Anterior cingulate cortex (tissue), 58 donors: ENCODE results near the gene PRPF40B.
"Not testable (repeated sequence)": the region's sequence is repeated elsewhere in the genome, so short reads cannot be mapped to it uniquely, and the experiment has no call there.

ENCODE experiments used
- DNase-seq, 58 donors: peaks; one replicate each; lab custom pipeline; 2025; lab: John Stamatoyannopoulos, UW

The PRPF40B gene

DNA sequence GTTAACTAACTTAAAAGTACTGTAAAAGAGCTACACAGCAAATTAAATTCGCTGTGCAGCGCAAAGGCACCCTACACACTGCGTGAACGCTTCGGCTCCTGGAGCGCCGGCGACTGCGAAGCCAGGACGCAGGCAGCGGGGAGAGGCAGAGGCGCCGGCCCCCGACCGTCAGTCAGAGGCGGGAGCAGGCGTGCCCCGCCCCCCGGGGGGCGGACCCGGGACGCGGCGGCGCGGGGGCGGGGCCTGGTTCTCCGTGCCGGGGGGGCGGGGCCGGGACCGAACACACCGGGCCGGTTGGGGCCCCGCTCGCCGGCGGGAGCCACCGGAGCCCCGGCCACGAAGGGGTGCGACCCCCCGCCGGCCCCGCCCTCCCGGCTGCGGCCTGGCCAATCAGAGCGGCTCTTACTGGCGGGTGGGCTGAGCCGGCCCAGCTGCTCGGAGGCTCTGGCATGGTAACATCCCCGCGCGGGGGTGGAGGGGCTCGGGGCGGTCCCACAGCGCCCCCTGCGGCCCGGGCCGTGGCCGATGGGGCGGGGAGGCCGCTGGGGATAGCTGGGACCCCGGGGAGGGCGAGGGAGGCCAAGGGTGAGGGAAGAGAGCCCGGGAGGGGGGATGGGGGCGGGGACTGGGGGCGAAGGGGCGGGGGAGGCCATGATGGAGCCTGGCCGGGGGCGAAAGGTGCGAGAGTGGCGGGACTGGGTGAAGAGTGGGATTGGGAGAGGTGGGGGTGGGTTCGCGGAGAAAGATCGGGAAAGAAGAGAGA lies at the start of gene PRPF40B:
Gene PRPF40B, plus strand, starts transcription at position 420 of the 763 bp plus-strand sequence. Its CDS starts 30 bp downstream, at position 450.
- DNase-seq: peak in 56 of 58 donors; percentile 35 to 96 (median 84)

DNA sequence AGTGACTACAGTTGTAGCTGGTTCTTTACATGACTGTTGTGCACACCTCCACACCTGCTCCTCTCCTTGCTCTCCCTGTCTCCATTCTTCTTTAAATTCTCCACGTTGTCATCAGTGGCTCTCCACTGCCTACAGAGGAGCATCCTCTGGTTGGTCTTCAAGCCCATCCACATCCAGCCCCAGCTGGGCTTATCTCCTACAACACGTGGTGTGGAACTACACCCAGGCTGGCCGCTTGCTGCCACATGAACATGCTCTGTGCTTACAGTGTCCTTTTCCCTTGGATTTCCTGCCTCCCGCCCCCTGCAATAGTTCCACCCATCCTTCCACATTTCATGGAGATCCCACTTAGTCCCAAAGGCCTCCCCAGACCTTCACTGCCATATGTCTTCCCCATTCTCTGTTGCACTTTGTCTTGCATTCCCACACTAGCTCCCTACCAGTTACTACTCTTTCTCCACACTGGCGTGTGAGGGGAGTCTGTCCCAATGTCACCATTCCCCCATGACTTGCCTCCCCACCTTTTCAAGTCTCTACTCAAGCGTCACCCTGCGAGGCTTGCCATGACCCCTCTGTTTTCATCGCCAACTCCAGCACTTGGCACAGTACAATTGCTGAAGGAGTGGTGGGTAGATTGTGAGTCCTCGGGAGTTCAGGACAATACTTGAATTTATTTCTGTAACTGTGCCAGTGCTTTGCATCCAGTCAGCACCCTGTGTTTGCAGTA lies 45.6 kb upstream of the PRPF40B start:
- DNase-seq: no peak

DNA sequence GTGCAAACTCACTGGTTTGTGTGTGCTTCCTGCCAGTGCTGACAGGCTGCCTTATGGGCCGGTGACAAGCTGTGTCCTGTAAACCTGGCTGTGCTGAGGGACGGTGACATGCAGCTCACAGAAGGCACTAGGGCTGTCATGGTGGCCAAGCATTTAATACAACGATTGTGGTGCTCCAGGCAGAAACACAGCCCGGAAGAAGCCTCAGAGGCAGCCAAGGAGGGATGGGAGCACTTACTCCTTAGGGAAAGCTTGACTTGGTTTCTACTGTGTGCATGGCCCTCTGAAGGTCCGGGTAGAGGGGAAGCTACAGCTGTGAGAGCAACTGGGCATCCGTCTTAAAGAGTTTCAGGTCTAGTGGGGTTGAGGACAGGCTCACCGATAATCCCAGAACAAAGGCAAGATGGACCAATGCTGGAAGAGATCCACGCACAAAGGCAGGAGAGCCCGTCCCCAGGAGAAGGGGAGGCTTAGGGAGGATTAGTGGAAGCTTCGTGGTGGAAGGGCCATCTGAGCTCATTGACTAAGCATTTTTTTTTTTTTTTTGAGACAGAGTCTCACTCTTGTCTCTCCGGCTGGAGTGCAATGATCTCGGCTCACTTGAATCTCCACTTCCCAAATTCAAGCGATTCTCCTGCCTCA lies 44.8 kb upstream of the PRPF40B start:
- DNase-seq: no peak

GRCh38 chr12:49580572-49581535 lies 42.5 kb upstream of the PRPF40B start:
- peak in 52 of 58 donors; percentile 11 to 86 (median 57) for DNase-seq

DNA sequence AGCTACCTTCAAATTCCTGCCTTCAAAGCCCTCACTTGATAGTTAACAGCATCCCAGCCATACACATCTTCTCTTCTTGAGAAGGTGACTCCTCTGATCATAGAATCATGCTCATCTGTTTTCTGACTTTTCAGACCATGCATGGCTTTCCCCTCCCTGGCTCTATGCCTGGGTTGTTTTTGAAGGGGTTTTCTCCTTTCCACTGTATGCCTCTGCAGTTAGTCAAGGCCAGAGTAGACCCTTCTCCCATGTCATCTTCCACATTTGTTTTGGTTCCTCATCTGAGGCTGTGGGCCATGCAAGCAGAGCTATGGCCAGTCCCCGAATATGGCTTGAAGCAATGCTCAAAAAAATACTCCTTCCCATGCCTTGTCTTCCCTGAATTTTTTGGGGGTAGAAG lies 41.2 kb upstream of the PRPF40B start:
- no peak for DNase-seq

GRCh38 chr12:49582850-49583249 lies 40.5 kb upstream of the PRPF40B start:
- DNase-seq: no peak

- DNase-seq: peak in 22 of 58 donors; percentile 3 to 41 (median 16)
Measured at GRCh38 chr12:49583366-49584094, 39.8 kb upstream of the PRPF40B start.

GRCh38 chr12:49584591-49584990 lies 38.8 kb upstream of the PRPF40B start:
- no peak for DNase-seq

- peak in 1 of 58 donors; percentile 16 for DNase-seq
Measured at GRCh38 chr12:49585477-49586459, 37.6 kb upstream of the PRPF40B start.

GRCh38 chr12:49587174-49587908 lies 36.0 kb upstream of the PRPF40B start:
- DNase-seq: no peak

GRCh38 chr12:49588281-49588680 lies 35.1 kb upstream of the PRPF40B start:
- no peak for DNase-seq

GRCh38 chr12:49588721-49589516 lies 34.4 kb upstream of the PRPF40B start:
- peak in 2 of 58 donors; percentile 19 to 33 for DNase-seq

GRCh38 chr12:49598527-49598926 lies 24.8 kb upstream of the PRPF40B start:
- no peak for DNase-seq

GRCh38 chr12:49599961-49600360 lies 23.4 kb upstream of the PRPF40B start:
- DNase-seq: no peak

DNA sequence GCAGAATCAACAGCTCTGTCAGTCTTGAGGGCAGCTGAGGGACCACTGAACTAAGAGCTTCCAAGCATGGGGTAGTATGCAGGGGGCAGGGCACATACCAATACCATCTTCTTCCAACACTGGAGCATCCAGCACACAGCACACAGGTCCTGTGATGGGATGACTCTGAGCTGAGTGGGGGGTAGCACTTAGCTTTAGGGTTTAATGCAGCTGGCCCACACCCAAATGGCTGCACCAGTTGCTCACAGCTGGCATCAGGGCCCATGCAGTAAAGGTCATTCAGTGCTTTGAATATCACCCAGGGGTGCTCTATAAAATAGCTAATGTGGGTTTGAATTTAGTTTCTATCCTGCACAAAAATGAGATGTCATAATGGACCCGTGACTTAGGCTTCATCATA lies 19.6 kb upstream of the PRPF40B start:
- no peak for DNase-seq

- DNase-seq: no peak
Measured at GRCh38 chr12:49604856-49605255, 18.5 kb upstream of the PRPF40B start.

DNA sequence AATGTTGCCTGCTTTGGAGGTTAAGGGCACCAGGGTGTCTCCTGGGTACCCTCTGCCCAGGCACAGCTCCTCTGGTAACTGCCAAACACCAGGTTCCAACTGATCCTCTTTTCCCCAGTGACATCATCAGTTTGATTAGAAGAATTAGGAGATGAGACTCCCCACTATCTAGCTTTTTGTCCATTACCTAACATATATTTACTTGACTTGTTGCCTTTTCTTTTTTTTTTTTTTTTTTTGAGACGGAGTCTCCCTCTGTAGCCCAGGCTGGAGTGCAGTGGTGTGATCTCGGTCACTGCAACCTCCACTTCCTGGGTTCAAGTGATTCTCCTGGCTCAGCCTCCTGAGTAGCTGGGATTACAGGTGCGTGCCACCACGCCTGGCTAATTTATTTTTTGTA lies 17.8 kb upstream of the PRPF40B start, which contains the start of gene FAM186B:
Gene FAM186B, minus strand, starts transcription at position 101 of the 400 bp plus-strand sequence. CDS start 162 bp downstream, outside the sequence.
- DNase-seq: not testable (repeated sequence)
